ENCODE results near the gene FUT7. TPM values are rescaled to one million over a fixed set of nuclear protein-coding genes. Genes with fewer than 3 reads are reported as not detected.

The FUT7 gene
- total and polyA plus RNA-seq, 2 of the 8 experiments (the other 6 are each of a cell fraction or from before 2014, with no cell fraction given), result not detected

GRCh38 chr9:136981588-136982231 lies 50.2 kb downstream of the FUT7 start (continued):
- TF ChIP-seq TCF12 (IDR thresholded peaks at IDR 0.05; ENCODE audit: low read depth, low read length) (no peak), NANOG (IDR thresholded peaks at IDR 0.05; ENCODE audit: insufficient read depth, low read depth, low read length, poor library complexity, severe bottlenecking) (no peak), SIRT6 (IDR thresholded peaks at IDR 0.05; ENCODE audit: low read length) (no peak), TEAD4 (IDR thresholded peaks at IDR 0.05; ENCODE audit: low read depth, low read length) (no peak), SIN3A (conservative IDR thresholded peaks at IDR 0.05 in 1 of 2, IDR thresholded peaks at IDR 0.05 in 1 of 2; ENCODE audit: low read depth in 1 of 2, low read length in 2 of 2) (no peak), RAD21 (IDR thresholded peaks at IDR 0.05 in 1 of 2, conservative IDR thresholded peaks at IDR 0.05 in 1 of 2; ENCODE audit: low read depth in 2 of 2, low read length in 2 of 2) (no peak), SP1 (IDR thresholded peaks at IDR 0.05; ENCODE audit: low read depth, low read length) (no peak), KDM5A (IDR thresholded peaks at IDR 0.05; ENCODE audit: low read length) (no peak), CHD1 (IDR thresholded peaks at IDR 0.05; ENCODE audit: low read depth, low read length) (no peak)
- TF ChIP-seq, protein P1, sequence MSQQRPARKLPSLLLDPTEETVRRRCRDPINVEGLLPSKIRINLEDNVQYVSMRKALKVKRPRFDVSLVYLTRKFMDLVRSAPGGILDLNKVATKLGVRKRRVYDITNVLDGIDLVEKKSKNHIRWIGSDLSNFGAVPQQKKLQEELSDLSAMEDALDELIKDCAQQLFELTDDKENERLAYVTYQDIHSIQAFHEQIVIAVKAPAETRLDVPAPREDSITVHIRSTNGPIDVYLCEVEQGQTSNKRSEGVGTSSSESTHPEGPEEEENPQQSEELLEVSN (IDR thresholded peaks at IDR 0.05), result no peak
